Dedifferentiated amniotic fluid mesenchymal stem cell (primary cell): Measurements from ENCODE around the gene SCG5.

Experiments used
- DNase-seq: peaks from one replicate; pipeline ENCODE4 v3.0.0-alpha.2; 2016; ENCODE audit errors: extremely low spot score

The SCG5 gene

DNA sequence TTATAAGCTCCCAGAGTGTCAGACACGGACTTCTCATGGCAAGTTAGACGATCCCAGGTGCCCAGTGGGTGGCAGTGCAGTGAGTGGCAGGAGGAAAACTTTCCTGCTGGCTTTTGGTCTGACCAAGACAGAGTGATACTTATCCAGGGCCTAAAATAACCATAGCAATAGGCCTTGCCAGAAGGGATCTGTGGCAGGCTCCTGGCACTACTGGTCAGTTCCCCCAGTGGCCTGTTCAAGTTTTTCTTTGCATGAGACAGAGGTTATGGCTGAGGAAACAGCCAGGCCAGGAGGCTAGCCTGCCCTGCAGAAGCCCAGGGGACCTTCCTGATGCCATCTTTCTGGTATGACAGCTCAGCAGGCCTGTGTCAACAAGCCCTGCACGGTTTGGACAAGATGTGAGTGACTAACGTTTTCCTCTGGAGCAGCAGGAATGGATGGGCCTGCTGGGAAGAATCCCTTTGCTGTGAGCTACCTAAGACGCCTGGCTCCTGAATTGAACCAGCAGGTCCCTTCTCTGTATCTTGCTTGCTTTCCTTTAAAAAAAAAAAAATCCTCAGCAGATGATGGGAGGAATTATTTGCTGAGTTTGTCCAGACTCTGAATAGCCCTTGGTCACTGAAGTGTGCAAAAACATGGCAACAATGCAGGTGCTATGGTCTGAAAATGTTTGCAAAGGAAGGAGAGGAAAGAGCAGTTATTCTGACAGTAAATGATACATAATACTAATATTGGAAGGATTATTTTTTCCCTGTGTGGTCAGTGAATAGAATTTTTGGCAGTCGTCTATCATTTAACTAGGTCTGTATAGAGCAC lies 18.0 kb downstream of the SCG5 start:
- peak; percentile 79 for DNase-seq

DNA sequence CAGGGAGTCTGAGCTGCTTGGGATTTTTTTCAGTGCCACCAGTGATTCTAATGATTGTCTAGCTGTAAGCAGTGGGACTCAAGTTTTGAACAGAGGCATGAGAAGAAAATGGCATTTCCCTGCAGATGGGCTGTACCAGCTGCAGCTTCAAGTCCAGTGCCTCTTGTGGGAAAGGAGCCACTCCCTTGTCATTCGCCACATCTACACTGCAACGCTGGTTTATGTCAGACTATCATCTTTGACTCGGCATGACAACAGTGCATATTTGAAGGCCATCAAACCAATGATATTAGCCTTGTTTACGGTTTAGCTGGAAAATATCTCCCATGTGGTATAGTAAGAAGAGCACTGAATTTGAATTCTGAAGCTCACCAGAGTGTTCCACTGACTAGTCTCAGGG lies 22.2 kb downstream of the SCG5 start:
- DNase-seq = no peak

DNA sequence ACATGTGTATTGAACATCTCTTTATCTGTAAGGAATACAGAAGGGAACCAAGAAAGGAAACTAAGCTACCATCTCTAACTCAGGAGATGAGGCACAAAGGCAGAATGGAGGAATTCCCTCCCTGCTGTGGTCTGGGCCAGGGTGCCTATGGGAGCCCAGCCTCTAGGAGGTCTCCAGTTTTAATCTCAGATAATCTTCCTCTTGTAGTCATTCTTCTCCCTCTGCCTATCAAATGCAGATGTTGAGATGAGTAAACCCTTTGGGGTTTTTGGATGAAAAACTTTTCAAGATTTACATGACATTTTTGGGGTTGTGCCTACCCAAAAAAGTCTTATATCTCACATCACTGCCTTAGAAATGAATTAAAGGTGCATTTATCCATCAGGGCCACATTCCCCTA lies 23.3 kb downstream of the SCG5 start:
- no peak for DNase-seq

DNA sequence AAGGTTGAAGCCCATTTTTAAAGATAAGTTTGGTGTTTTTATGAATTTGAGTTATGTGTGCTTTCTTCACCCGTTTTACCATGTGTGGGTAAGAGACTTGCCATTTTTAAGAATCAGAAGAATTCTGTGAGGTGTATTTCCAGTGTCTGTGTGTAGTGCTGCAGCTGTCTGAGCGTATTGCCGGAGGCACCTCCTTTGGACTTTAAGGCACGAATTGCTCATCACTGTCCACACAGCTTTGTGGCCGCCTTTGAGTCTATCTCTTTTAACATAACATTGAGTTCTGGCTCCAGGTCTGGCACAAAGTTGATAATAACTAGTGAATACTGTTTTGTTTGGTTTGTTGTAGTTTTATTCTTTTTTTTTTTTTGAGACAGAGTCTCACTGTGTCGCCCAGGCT lies 25.8 kb downstream of the SCG5 start:
- no peak for DNase-seq

DNA sequence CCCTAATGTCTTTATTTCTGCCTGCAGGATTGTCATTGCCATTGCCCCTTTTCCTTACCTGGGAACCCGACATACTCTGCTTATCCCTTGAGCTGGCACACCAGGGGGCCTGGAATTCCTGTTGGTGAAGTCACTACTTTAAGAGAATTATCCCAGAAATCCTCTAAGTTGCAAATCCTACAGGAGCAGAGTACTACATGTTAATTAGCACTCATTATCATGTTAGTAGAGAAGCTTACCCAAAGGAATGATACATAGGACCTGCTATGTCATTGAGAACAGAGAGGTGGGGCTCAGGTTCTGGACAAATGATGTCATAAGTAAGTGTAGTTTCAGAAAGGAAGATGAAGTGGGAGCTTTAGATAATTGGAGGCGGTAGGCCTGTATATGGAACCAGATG lies 27.4 kb downstream of the SCG5 start:
- no peak for DNase-seq

DNA sequence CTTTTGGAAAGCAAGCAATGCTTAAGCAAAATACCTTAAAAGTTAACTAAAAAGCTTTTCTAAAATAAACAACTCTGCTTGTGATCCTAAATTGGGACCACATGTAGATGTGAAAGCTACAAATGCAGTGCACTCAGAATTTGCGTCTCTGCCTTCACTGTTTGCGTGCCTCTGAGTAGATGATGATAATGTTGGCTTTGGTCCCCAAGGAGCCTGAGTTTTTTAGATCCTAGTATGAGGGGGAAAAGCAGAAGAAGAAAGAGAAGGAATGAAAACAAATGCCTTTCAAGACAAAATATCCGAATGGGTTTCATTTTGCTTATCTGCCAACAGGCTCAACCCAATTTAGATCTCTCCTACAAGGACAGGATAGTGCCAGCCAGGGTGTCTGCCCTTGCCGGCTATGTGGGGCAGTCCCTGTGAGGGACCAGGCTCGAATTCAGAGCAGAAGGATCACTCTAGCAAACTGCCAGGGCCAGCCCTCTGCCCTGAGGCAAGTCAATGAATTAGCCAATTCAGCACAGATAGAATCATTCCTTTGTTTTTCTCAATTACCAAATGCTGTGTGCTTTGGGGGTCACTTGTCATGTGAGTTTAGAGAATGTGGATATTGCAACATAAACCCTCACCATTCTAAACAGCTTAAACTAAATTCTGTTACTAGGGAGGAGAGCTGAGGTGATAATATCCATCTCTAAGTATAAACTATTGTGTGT lies 28.5 kb downstream of the SCG5 start:
- DNase-seq = peak; percentile 87

DNA sequence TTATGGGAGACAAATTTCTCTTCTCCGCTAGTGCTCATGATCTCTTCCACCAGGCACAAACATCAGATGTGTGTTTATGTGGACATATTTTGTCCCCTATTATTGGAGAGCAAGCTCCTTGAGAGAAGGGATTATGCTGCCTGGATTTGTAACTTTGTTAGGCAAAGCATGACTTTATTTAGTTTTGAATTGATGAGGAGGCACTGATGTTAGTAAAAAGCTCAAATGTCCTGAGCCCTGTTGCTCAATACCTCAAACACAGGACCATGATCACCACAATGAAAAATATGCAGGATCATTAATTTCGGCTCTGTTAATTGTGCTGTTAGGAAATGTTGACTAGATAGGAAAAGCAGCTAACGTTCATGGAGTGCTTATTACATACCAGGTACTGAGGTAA lies 29.1 kb downstream of the SCG5 start:
- no peak for DNase-seq

DNA sequence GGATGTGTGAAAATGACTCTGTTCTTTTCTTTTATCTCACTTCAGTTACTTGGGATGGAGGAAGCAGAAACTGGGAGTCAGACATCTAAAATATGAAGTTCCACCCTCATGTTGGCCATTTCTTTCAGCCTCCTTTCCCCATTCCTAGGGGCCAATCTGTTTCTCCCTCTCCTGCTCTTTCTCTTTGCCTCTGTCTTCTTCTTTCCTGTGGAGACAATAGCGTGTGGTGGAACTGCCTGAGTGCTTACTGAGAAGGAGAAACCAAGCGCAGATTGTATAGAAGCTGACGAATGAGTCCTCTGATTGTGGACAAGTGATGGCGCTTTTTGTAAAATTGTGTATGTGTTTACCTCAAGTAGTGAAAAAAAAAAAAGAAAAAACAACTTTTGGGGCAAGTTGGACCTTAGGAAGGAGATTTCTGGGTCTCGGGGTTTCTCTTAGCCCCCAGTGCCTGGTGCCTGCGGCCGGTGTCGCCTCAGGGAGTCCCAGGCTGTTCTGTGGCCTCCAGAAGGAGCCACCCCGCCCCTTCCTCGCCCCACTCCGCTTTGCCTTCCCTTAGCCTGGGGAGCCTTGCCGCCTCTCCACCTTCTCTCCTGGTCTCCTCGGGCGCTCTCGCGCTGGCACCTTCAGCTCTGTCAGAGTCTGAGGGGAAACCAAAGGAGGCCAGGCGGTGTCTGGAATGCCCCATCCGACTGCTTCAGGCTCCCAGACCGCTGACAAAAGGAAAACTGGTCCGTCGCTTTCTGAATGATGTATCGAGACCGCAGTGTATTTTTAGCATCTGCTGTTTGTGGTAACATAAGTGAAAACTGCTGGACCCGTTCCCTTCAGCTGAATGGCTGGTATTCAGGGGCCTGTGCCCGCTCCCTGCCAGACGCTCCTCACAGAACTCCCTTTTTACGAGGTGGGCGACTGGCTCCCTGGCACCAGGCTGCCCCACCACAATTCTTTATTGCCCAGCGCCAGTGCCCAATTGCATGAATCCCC lies 30.1 kb downstream of the SCG5 start:
- no peak for DNase-seq

DNA sequence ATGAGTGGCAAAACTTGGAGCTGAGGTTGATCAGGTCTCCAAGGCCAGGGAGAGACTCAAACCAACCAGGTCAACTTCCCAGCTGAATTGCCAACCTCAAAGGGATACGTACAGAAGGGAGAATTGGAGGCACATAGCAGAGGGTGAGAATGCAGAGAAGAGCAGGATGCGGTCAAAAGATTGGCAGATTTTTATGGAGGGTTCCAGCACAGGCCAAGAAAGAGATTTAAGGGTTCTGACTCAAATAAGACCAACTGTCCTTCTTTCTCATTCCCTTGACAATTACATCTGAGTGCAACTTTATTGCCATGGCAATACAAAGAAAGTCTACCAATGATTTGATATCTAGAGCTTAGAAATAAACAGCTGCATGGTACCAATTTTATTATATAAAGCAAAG lies 33.2 kb downstream of the SCG5 start:
- DNase-seq = no peak

DNA sequence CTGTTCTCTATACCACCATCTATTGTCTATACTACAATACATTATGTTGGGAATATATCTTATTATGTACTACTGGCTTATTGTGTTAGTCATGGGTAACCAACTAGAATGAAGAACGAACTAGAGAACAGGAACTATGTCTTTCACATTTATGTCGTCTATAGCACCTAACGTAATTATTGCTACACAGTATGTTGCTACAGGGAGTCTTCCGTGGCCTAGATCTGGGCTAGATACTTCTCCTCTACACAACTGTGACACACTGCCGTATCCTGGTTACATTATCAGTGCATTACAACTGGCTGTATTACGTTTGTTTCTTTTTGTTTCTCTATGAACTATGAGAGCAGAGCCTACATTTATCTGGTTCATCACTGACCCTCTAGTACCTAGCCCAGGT lies 34.0 kb downstream of the SCG5 start:
- DNase-seq = no peak

DNA sequence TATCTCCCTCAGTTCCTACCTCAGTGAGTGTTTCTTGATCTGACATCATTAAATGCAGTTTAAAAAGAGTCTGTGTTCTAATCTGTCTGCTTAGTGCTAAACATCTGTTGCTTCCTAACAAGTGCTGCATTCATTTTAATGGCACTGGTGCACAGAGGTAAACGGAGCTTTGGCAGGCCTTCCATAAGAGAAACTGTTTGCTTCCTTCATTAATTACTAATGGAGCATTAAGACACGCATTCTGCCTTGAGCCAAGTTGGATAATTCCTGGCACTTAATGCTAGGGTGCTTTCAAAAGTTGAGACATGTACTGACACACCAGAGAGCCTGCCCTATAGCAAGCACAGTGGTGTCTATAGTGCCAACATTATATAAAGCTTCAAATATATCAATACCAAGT lies 34.7 kb downstream of the SCG5 start:
- no peak for DNase-seq

DNA sequence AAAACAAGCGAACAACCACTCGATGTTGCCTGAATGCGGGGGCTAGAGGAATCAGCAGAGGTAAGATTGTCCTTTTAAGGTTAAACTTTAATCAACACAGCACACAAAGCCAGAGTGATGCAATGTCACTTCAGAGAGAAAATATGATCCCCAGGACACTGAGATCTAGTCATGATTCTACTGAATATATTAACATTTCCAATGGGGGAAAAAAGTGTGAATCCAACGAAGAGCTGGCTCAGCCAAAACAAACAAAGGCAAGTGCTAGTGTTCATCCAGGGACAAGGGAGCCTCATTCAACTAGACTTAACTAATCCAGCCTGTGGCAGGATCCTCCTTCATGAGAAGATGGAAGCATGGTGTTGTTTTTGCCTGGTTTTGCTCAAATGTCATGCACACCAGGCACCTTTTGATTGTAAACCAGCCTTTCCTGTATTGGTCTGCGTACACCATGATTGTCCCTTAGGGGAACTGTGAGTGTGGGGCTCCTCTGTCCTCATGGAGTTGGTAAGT lies 35.8 kb downstream of the SCG5 start:
- no peak for DNase-seq

DNA sequence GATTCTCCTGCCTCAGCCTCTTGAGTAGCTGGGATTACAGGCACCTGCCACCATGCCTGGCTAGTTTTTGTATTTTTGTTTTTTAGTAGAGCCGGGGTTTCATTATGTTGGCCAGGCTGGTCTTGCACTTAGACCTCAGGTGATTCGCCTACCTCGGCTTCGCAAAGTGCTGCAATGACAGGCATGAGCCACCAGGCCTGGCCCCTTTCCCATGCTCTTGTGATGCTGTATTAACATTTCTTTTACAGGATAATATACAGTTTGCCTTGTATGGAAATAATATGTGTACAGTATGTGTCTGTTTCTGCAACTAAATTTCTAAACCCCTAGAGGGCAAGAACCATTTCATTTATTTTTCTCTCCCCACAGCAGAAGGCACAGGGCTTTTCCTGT lies 37.8 kb downstream of the SCG5 start:
- no peak for DNase-seq

DNA sequence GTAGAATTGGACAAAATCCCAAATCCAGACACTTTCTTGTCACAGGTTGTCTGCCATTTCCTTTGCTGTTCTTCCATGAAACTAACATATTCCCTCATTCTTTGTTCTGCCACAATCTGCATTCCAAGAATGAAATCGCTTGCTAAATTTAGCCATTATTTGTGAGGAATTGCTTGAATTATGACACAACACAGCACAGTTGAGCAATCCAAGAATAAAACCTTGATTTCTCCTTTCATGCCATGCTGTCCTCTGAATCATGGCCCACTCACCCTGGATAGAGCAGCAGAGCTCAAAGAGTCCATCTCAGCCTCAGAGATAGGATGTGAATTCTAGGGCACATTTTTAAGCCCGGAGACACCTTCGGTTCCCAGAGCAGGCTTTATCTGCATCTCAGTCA lies 41.1 kb downstream of the SCG5 start:
- DNase-seq = peak; percentile 95

DNA sequence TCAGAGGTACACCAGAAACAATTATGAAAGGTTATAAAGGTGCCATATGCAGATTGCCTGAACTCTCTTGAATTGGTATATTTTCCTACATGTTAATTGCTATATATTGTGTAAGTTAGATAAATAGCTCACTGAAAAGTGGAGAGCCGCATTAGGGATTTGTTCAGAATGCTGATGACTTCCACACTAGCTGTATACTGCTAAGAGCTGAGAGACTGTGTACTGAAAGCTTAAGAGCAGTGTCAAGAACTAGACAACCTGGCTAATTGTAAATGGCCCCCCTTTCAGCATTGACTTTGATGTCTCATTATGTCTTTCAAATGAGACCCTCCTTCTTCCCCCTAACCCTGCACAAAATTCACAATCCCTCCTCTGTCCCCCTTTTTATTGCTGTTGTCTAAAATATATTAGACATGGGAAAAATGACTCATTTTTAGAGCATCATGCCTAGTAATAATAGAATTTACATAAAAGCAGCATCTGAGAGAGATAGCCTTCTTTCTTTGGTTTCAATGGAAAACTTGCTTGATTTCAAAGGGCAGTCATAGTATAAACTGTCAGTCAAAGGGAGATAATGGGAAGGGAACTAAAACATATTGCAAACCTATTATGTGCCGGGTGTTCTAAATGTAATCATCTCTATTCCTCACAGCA lies 41.6 kb downstream of the SCG5 start:
- no peak for DNase-seq

DNA sequence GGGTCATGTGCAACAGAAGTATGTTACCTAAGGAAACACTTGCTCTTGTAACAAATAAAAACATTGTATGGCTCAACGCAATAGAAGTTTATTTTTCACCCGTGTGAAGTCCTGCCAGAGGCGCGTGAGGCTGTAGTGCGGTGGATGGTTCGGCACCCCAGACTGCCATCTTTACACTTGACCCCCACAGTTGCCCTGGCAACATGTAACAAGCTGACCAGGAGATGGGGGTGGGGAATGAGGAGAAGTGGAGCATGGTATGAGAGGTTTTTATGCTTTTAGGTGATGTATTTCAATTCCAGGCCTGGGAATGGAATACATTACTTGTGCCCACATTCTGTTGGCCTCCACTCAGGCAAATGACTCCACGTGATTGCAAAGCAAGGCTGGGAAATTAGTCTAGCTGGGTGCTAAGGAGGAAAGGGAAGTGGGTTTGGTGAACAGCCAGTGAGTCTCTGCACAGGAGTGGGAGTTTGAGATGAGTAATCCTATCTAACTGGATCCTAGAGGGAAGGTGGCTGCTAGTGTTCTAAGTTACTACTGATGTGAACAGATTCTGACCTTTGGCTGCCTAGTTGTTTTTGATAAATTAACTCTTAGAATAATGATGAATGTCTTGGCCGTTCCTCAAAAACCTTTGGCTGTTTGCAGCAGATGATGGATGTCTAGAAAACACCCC lies 42.5 kb downstream of the SCG5 start:
- DNase-seq = peak; percentile 31

DNA sequence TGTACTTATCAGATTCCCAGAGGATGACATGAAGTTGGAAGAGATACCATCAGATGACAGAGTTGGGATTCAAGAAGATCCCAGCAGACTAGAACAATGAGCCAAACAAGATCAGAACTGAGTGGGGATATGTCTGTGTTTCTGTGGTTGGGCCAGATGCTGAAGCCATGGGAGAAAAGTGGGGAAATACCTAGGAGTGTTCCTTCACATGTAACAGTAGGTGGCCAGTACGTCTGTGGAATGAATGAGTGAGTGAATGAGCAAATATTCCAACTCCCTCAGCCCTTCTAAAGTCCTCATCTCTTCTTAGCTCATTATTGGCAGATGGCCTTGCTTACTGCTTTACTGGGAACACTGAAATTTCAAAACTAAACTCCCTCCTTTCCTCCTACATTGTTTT lies 44.1 kb downstream of the SCG5 start:
- no peak for DNase-seq

DNA sequence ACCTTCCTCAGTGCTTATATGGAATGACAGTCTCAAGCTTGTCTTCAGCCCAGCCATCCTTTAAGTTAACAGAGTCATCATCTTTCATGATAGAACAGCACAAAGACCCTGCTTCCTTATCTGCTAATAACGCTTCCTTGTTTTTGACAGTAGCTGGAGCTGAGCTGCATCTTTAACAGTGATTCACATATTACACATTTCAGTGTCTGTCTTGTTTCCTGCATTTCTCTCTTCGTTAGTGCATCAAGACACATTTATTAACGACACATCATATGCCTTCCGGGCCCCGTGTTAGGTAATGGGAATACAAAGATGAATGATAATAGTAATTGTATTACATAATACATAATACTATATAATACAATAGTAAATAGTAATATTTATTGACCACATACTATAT lies 46.0 kb downstream of the SCG5 start:
- no peak for DNase-seq

DNA sequence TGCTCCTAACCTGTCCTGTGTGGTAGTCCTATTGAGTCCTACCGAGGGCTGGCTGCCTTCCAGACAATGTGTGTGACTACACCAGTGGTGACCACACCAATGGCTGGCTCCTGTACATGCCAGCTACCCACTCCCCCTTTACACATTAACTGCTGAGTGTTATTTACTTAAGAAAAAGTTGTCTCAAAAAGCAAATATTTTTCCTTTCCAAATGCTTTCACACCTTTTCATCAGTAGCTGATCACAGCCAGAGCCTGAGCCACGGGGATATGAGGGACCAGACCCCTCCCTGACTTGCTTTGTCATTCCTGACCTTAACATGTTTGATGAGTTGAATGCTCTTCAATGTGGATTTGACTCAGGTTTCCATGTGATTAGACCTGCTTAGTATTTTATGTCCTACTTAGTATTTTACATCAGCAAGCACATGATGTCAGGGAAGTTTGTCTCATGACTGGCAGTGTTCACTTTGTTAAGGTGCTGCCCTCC lies 46.7 kb downstream of the SCG5 start:
- DNase-seq = no peak

DNA sequence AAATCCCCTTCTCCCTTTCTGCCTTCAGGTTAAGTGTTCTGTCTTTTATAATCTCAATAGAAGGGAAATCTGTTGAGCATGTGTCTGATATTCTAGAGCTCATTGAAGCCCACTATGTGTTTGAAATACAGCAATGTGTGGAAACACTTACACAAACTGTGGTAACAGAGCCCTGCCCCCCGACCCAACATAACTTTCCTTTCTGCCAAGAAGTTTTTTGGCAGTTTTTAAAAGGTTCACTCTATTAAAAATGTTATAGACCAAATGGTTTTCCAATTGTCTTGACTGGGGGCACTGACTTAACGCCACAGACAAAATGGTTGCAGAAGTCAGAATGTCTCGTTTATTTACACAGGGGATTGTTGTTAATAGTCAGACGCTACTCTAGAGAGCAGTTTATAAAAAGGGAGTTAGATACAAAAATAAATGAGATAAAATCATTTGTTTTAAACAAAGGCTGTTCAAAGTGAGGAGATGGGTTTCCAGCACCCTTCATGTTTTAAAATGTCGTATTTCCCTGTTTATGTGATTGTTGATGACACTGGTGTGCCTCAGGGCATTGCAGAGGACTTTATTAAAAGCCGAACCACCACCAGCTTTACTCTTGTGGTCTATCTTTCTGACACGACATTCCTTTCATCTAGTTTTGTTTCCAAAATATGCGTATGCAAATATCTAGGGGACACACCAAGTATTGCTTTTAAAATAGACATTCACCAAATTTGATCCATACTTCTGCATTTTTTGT lies 49.6 kb downstream of the SCG5 start:
- no peak for DNase-seq
